ENCODE data around the gene METTL21A. TPM values are rescaled to one million over a fixed set of nuclear protein-coding genes. Genes with fewer than 3 reads are reported as not detected.

Gene METTL21A
- polyA plus RNA-seq, 1 experiment, result 11.3 TPM

DNA sequence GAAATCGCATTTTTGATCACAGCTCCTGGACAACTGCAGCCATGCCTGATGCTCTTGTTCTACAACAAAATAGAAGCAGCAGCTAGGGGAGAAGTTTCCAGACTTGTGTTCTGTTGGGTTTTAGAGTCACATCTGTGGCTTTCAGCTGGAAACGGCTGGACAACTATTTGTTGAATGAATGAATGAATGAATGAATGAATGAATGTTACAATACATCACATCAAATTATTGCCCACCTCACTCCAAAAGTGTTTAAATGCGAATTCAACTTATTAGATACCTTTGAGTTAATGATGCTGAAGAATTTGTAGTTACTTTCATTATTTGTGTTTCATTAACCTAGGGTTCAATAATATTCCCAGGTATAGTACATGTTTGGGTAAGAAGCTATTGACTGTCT, 8.5 kb upstream of the METTL21A start:
- TF ChIP-seq, protein P1, sequence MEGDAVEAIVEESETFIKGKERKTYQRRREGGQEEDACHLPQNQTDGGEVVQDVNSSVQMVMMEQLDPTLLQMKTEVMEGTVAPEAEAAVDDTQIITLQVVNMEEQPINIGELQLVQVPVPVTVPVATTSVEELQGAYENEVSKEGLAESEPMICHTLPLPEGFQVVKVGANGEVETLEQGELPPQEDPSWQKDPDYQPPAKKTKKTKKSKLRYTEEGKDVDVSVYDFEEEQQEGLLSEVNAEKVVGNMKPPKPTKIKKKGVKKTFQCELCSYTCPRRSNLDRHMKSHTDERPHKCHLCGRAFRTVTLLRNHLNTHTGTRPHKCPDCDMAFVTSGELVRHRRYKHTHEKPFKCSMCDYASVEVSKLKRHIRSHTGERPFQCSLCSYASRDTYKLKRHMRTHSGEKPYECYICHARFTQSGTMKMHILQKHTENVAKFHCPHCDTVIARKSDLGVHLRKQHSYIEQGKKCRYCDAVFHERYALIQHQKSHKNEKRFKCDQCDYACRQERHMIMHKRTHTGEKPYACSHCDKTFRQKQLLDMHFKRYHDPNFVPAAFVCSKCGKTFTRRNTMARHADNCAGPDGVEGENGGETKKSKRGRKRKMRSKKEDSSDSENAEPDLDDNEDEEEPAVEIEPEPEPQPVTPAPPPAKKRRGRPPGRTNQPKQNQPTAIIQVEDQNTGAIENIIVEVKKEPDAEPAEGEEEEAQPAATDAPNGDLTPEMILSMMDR (IDR thresholded peaks at IDR 0.05; ENCODE audit: insufficient read depth, low read depth, low read length), result no peak
- ChIA-PET POLR2A (no interaction called here), CTCF (interaction anchor here (0.6 to 1.1 kb wide), 3 partner anchors 20 to 112 kb away, joined by 3 to 4 read pairs (median 3); no protein-coding TSS in a partner anchor)
- H3K27me3 ChIP-seq (ENCODE audit: control insufficient read depth, insufficient read depth, low read length), result no peaks in the 10 kb centered on the region
- H3K36me3 ChIP-seq (ENCODE audit: control insufficient read depth, insufficient read depth, low read length), result no peaks in the 10 kb centered on the region
- DNase-seq (ENCODE audit: low read depth), result no peak
- no peak overlapping the region for H3K4me3 ChIP-seq (ENCODE audit: low read depth, low read length)

DNA sequence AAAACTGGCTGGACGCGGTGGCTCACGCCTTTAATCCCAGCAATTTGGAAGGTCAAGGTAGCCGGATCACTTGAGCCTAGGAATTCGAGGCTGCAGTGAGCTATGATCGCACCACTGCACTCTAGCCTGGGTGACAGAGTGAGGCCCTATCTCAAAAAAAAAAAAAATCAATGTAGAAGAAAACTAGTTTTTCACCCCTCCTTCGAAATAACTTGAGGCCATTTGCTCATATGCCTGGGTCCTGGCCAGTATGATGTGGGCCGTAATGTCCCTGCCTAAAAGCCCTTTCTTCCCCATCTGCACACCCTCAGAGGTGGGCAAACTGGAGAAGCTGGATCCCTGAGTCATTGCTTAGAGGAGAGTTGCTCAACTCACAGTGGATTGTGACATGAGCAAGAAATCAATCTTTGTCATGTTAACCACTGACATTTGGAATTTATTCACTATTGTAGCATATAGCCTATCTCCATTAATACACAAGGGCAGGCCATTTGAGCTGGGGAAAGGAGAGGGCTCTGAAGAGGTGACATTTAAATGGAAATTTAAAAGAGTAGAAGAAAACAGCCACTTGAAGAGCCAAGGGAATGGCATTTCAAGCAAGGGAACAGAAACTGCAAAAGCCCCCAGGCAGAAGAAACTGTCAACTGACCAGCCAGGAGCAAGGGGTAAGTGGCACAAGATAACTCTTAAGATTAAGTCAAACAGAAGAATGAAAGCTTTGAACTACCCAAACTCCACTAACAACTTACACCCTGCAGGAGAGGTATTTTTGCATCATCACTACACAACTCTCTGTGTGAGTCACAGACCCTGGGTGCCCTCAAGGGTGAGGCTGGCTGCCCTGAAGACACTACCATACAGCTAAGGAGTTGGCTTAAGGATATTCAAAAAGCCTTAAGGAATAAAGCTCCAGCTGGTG, 7.6 kb upstream of the METTL21A start:
- CTCF ChIA-PET, result interaction anchor here (0.6 to 1.1 kb wide), 4 partner anchors 20 to 1808 kb away, joined by 3 to 4 read pairs (median 3); no protein-coding TSS in a partner anchor
- no peaks in the 10 kb centered on the region for H3K27me3 ChIP-seq (ENCODE audit: control insufficient read depth, insufficient read depth, low read length)
- H3K36me3 ChIP-seq (ENCODE audit: control insufficient read depth, insufficient read depth, low read length), result no peaks in the 10 kb centered on the region
- DNase-seq (ENCODE audit: low read depth), result no peak
- TF ChIP-seq, protein P1 (IDR thresholded peaks at IDR 0.05; ENCODE audit: insufficient read depth, low read depth, low read length), result no peak
- POLR2A ChIA-PET, result no interaction called here
- H3K4me3 ChIP-seq (ENCODE audit: low read depth, low read length), result no peak overlapping the region

DNA sequence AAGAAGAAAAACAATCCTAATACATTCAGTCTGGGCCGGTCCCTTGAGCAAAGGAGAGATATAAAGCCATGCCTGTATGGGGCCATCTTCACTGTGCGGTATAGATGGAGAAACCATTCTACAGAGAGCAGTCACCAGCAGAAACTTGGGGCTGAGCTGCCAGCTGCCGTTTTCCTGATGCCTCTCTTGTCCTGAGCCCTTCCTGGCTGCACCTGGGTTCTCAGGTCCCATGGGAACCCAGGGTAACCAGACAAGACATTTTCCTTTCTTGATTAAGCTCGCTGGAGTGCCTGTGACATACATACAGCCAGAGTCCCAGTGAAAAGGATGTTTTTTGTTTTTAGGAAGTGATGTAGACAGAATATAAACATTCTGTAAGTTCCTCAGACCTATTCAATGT, 5.3 kb upstream of the METTL21A start:
- H3K27me3 ChIP-seq (ENCODE audit: control insufficient read depth, insufficient read depth, low read length), result no peaks in the 10 kb centered on the region
- POLR2A ChIA-PET, result interaction anchor here (0.6 kb wide), 2 partner anchors 9 to 84 kb away, joined by 4 to 5 read pairs; no protein-coding TSS in a partner anchor
- DNase-seq (ENCODE audit: low read depth), result no peak
- H3K36me3 ChIP-seq (ENCODE audit: control insufficient read depth, insufficient read depth, low read length), result no peaks in the 10 kb centered on the region
- TF ChIP-seq, protein P1 (IDR thresholded peaks at IDR 0.05; ENCODE audit: insufficient read depth, low read depth, low read length), result no peak
- CTCF ChIA-PET, result interaction anchor here (0.8 to 1.6 kb wide), 2 partner anchors 37 to 104 kb away, joined by 3 to 5 read pairs; no protein-coding TSS in a partner anchor
- H3K4me3 ChIP-seq (ENCODE audit: low read depth, low read length), result no peak overlapping the region

DNA sequence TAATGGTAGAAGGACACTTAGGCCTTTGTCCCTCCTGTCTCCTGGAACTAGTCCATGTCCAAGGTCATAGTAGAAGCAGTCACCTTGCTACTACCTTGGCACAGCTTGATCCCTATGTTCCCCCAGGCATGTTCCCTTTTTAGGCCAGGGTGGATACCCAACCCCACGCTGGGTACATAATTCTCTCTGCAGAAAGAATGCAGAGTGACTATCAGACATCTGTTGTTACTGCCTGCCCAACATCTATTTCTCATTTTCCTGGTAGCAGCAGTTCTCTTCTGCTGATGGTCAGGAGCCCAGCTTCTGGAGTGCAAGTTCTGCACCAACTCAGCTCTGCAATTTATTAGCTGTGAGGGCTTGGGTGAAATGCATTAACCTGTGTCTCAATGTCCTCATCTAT, 4.4 kb upstream of the METTL21A start:
- Histone ChIP-seq H3K4me3 (ENCODE audit: low read depth, low read length) (no peak overlapping the region), H3K27me3 (ENCODE audit: control insufficient read depth, insufficient read depth, low read length) (no peaks in the 10 kb centered on the region), H3K36me3 (ENCODE audit: control insufficient read depth, insufficient read depth, low read length) (no peaks in the 10 kb centered on the region)
- CTCF ChIA-PET, result interaction anchor here (1.1 to 1.6 kb wide), 2 partner anchors 105 to 127 kb away, joined by 3 to 5 read pairs; no protein-coding TSS in a partner anchor
- POLR2A ChIA-PET, result no interaction called here
- TF ChIP-seq, protein P1 (IDR thresholded peaks at IDR 0.05; ENCODE audit: insufficient read depth, low read depth, low read length), result no peak
- DNase-seq (ENCODE audit: low read depth), result no peak

Data from BJ (cell line).